NCI-H524 (cell line): ENCODE measurements around the gene ETHE1.

Experiments
- DNase-seq, 2 experiments: peaks; one replicate each; lab custom pipeline; 2025; lab: John Stamatoyannopoulos, UW

The ETHE1 gene

GRCh38 chr19:43465468-43466120 is 61.4 kb downstream of the ETHE1 start, which contains the start of gene LYPD3:
Gene LYPD3, minus strand, starts transcription at chr19:43465608. Its CDS starts 37 bp downstream, at chr19:43465571.
- no peak for DNase-seq

DNA sequence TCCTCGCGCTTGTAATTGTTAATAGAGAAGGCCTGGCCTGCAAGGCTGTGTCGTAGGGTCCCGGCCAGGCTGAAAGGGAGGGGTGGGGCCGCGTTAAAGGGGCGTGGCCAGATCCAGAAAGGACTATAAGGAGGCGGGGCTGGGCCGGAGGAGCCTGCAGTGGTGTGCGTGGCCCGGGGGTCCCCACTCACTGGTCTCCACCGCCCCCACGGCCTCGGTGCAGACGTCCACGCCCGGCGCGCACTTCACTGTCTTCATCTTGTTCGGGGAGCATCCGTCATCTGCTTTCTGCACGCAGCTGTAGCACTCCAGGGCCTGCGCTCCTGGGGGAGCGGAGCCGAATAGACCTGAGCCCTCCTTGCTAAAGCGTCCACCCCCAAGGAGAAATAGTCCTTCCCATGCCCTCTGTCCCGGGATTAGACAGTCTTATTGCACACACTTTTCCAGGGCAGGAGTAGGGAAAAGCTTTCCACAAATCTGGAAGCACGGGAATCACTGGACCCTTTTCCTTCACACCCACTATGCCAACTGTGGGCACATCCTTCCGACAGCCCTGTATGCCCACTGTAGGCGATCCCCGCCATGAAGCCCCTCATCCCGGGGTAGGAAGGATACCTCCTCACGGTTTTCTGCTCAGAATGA is 62.7 kb downstream of the ETHE1 start:
- peak in 1 of 2 experiments; percentile 33 for DNase-seq

GRCh38 chr19:43463381-43464133 is 63.4 kb downstream of the ETHE1 start:
- peak; percentile 33 to 62 for DNase-seq

GRCh38 chr19:43462785-43463380 is 64.1 kb downstream of the ETHE1 start:
- peak; percentile 1 to 21 for DNase-seq

DNA sequence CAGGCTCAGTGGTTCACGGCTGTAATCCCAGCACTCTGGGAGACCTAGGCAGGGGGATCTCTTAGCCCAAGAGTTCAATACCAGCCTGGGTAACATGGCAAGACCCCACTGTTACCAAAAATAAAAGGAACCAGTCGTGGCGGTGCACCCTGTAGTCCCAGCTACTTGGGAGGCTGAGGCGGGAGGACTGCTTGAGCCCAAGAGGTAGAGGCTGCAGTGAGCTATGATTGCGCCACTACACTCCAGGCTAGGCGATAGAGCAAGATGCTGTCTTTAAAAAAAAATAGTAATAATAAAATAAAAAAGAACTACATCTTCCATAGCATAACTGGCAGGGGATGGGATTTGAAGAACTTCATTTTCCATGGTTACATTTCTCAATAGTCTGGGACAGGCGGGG is 64.6 kb downstream of the ETHE1 start:
- DNase-seq: no peak

DNA sequence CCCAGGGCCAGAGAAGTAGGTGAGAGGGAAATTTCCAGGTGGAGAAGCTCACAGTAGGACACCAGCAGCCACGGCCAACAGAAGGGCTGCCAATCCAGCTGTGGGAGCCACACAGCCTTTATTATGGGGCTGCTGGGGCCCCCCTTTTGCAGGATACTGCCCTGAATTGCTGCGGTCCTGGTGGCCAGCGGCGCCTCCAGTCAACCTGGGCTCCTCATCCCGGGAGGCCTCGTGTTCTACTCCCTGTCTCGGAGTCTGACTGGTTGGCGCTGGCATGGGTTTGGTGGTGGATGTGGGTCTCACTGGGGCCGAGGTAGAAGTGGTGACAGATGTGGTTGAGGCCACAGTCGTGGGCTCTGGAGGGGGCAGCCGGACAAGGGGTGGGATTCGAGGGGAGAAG is 65.7 kb downstream of the ETHE1 start:
- no peak for DNase-seq

GRCh38 chr19:43460362-43461016 is 66.5 kb downstream of the ETHE1 start:
- DNase-seq: no peak

DNA sequence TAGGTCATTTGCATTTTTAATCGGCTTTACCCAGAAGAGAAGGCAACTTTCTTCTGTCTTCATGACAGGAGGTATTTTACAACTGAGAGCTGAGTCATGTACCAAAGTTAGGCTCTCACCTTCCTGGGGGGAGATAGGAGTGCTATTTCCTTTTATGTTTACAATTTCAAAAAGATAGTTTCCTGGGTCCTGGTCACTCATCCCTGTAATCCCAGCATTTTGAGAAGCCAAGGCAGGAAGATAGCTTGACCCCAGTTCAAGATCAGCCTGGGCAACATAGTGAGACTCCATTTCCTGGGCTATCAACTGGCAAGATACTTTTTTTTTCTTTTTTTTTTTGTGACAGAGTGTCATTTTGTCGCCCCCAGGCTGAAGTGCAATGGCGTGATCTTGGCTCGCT is 69.2 kb downstream of the ETHE1 start:
- DNase-seq: no peak
